22Rv1 (cell line): ENCODE data around the gene FSD2.
"Not testable (repeated sequence)": the region's sequence is repeated elsewhere in the genome, so short reads cannot be mapped to it uniquely, and the experiment has no call there.

Experiments
- ZFX ChIP-seq: fragments of 450-650 bp; IDR thresholded peaks from 2 replicates; pipeline ENCODE4 v1.6.1; 2017; ENCODE audit warnings: antibody characterized with exemption, borderline replicate concordance
- TF ChIP-seq, protein P1 (sequence below): fragments of 450-650 bp; IDR thresholded peaks from 2 replicates; pipeline ENCODE4 v1.5.1; 2017; ENCODE audit warnings: mild to moderate bottlenecking

DNA sequence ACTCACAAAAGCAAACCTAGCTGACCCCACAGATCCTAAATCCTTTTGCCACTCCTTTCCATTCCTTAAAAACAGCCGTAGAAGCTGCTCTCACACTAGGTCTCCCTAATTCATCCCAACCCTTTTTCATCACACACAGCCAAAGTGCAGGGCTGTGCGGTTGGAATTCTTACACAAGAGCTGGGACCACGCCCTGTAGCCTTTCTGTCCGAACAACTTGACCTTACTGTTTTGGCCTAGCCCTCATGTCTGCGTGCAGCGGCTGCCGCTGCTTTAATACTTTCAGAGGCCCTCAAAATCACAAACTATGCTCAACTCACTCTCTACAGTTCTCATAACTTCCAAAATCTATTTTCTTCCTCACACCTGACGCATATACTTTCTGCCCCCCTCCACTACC lies 100.0 kb downstream of the FSD2 start:
- TF ChIP-seq, protein P1, sequence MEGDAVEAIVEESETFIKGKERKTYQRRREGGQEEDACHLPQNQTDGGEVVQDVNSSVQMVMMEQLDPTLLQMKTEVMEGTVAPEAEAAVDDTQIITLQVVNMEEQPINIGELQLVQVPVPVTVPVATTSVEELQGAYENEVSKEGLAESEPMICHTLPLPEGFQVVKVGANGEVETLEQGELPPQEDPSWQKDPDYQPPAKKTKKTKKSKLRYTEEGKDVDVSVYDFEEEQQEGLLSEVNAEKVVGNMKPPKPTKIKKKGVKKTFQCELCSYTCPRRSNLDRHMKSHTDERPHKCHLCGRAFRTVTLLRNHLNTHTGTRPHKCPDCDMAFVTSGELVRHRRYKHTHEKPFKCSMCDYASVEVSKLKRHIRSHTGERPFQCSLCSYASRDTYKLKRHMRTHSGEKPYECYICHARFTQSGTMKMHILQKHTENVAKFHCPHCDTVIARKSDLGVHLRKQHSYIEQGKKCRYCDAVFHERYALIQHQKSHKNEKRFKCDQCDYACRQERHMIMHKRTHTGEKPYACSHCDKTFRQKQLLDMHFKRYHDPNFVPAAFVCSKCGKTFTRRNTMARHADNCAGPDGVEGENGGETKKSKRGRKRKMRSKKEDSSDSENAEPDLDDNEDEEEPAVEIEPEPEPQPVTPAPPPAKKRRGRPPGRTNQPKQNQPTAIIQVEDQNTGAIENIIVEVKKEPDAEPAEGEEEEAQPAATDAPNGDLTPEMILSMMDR: not testable (repeated sequence)
- not testable (repeated sequence) for TF ChIP-seq ZFX
